ENCODE measurements around the gene RIPK1.
"Not testable (repeated sequence)": the region's sequence is repeated elsewhere in the genome, so short reads cannot be mapped to it uniquely, and the experiment has no call there.

The RIPK1 gene

DNA sequence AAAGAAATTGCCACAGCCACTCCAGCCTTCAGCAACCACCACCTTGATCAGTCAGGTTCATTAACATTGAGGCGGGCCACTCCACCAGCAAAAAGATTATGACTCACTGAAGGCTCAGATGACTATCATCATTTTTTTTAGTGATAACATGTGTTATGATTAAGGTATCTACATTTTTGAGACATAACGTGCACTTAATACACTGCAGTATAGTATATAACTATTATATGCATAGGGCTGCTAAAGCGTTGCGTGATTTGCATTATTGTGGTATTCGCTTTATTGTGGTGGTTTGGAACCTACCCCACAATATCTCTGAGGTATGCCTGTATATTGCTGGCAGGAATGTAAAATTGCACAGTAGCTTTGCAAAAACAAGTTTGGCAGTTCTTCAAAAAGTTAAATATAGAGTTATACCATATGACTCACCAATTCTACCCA is 6.8 kb upstream of the RIPK1 start:
- TF ChIP-seq CTCF (IDR thresholded peaks at IDR 0.05; ENCODE audit: low read depth, low read length) = no peak
- H3K27ac ChIP-seq = no peak overlapping the region
- no peaks in the 10 kb centered on the region for H3K27me3 ChIP-seq (ENCODE audit: insufficient read depth, low read depth, severe bottlenecking)
- peaks cover 2% of the 10 kb centered on the region for H3K9me3 ChIP-seq (ENCODE audit: severe bottlenecking)
- H3K36me3 ChIP-seq = no peaks in the 10 kb centered on the region
- H3K4me3 ChIP-seq (ENCODE audit: low read depth, low read length) = no peak overlapping the region
- no peak for DNase-seq

DNA sequence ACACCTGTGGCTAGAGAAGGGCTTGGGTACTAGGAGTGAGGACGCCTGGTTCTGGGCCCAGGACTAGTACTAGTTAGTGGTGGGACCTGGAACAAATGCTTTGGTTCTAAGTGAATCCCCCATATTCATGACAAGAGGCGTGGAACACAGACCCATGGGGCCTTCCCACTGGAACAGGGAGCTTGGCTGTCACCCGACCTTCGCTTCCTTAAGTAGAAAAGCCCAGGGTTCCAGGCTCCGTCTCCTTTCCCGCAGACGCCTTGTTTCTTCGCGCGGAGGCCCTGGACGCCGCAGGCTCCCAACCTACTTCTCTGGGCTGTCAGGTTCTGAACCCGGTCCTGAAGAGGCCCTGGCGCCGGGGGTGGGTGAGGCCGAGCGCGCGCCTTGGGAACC is 5.0 kb upstream of the RIPK1 start:
- H3K36me3 ChIP-seq; DNase-seq; H3K27me3 ChIP-seq (ENCODE audit: insufficient read depth, low read depth, severe bottlenecking); H3K9me3 ChIP-seq (ENCODE audit: severe bottlenecking): not testable (repeated sequence)
- Histone ChIP-seq H3K4me3 (ENCODE audit: low read depth, low read length) (peak overlapping the region; percentile 49), H3K27ac (peak overlapping the region; percentile 59)

GRCh38 chr6:3063733-3064700 is 4.3 kb upstream of the RIPK1 start:
- DNase-seq = peak; percentile 98
- H3K4me3 ChIP-seq (ENCODE audit: low read depth, low read length) = peak overlapping the region; percentile 49
- peak overlapping the region; percentile 59 for H3K27ac ChIP-seq

DNA sequence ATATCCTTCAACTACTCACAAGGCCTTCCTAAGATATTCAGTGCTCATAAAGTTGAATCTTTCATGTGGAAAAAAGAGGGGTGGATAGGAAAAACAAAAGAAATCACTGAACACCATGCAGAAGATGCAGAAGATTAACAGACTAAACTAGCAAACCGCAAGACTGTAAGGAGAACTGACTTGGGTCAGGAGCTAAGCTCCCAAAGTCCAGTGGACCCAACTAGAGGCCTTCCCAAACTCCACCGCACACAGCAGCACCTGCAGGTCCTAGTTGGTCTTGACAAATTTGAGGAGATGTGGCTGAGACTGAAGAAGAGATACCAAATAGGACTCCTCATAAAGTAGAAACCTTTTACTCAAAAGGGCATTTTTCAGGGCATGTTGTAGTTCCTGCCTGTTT is 3.3 kb downstream of the RIPK1 start:
- no peaks in the 10 kb centered on the region for H3K27me3 ChIP-seq (ENCODE audit: insufficient read depth, low read depth, severe bottlenecking)
- H3K27ac ChIP-seq = no peak overlapping the region
- no peak for DNase-seq
- H3K36me3 ChIP-seq = peaks cover 3% of the 10 kb centered on the region; the same call in 1 of the 2 replicates
- H3K9me3 ChIP-seq (ENCODE audit: severe bottlenecking) = no peaks in the 10 kb centered on the region
- no peak overlapping the region for H3K4me3 ChIP-seq (ENCODE audit: low read depth, low read length)
- TF ChIP-seq CTCF (IDR thresholded peaks at IDR 0.05; ENCODE audit: low read depth, low read length) = no peak

More at GRCh38 chr6:3063733-3064700, 4.3 kb upstream of the RIPK1 start:
- peaks cover 2% of the 10 kb centered on the region for H3K9me3 ChIP-seq (ENCODE audit: severe bottlenecking)
- peak; percentile 31; the same call in 1 of the 2 replicates for TF ChIP-seq CTCF (IDR thresholded peaks at IDR 0.05; ENCODE audit: low read depth, low read length)
- H3K27me3 ChIP-seq (ENCODE audit: insufficient read depth, low read depth, severe bottlenecking) = no peaks in the 10 kb centered on the region
- peaks cover 3% of the 10 kb centered on the region; the same call in 1 of the 2 replicates for H3K36me3 ChIP-seq

DNA sequence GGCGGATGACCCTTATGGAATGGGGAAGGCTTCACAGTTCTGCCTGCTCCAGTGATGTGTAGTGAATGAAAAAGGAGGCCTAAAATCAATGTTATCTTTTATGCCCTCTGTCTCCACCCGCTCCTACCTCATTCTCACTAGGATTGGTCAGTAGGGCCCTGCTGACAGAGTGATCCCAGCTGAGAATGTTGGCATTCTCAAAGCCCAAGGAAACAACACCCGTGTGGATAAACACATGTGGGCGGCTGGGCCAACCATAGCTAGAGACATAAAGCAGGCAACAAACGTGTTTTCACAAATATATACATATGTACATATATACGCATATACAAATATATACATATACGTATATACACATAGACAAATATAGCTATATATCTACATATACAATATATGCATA is 4.5 kb downstream of the RIPK1 start:
- Histone ChIP-seq H3K27ac (no peak overlapping the region), H3K27me3 (ENCODE audit: insufficient read depth, low read depth, severe bottlenecking) (no peaks in the 10 kb centered on the region), H3K4me3 (ENCODE audit: low read depth, low read length) (no peak overlapping the region), H3K9me3 (ENCODE audit: severe bottlenecking) (no peaks in the 10 kb centered on the region), H3K36me3 (peaks cover 12% of the 10 kb centered on the region)
- DNase-seq = no peak
- no peak for TF ChIP-seq CTCF (IDR thresholded peaks at IDR 0.05; ENCODE audit: low read depth, low read length)

DNA sequence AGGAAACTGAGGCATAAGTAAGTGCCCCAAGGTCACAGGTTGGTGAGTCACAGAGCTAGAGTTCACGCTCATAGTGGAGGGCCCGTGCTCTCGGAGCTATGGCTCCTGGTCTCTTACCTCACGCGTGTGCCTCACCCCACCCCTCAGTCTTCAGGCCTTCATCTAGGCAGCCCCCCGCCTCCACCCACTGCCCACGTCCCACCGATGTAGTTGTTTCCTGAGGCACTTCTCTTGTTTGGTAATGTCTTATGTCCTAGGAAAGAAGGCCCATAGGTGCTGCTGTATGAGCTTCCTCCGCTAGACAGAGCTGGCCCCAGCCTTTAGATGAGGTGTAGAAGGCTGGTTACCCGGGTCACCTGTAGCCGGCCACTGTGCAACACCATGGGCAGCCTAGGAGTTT is 5.1 kb downstream of the RIPK1 start:
- Histone ChIP-seq H3K4me3 (ENCODE audit: low read depth, low read length) (no peak overlapping the region), H3K27ac (no peak overlapping the region), H3K9me3 (ENCODE audit: severe bottlenecking) (no peaks in the 10 kb centered on the region), H3K27me3 (ENCODE audit: insufficient read depth, low read depth, severe bottlenecking) (no peaks in the 10 kb centered on the region), H3K36me3 (peaks cover 18% of the 10 kb centered on the region)
- DNase-seq = no peak
- no peak for TF ChIP-seq CTCF (IDR thresholded peaks at IDR 0.05; ENCODE audit: low read depth, low read length)

Data from WERI-Rb-1 (cell line).